Immature natural killer cell (primary cell): ENCODE results near the gene VAC14. TPM values are rescaled to one million over a fixed set of nuclear protein-coding genes. Genes with fewer than 3 reads are reported as not detected.

Source experiments
- DNase-seq, 3 donors: peaks; one replicate each; pipeline ENCODE4 v3.0.0; 2022; ENCODE audit warnings: mixed read lengths in 1 of 3
- H3K27ac Mint-ChIP-seq, 6 donors: one replicate each; pipeline ENCODE4 v1.8.0; 2020; ENCODE audit warnings: mixed read lengths in 6 of 6, mild to moderate bottlenecking in 5 of 6, inconsistent platforms in 4 of 6, moderate library complexity in 3 of 6
- H3K27me3 Mint-ChIP-seq, 3 donors: one replicate each; pipeline ENCODE4 v1.8.0; 2020 to 2021; ENCODE audit warnings: low read depth in 3 of 3, mild to moderate bottlenecking in 3 of 3, mixed read lengths in 3 of 3, moderate library complexity in 3 of 3, inconsistent platforms in 1 of 3
- H3K36me3 Mint-ChIP-seq, 3 donors: one replicate each; pipeline ENCODE4 v1.8.0; 2020; ENCODE audit warnings: mixed read lengths in 3 of 3, inconsistent platforms in 2 of 3, mild to moderate bottlenecking in 2 of 3
- H3K4me1 Mint-ChIP-seq, 2 donors: one replicate each; pipeline ENCODE4 v1.8.0; 2020; ENCODE audit warnings: inconsistent platforms in 2 of 2, mild to moderate bottlenecking in 2 of 2, mixed read lengths in 2 of 2, moderate library complexity in 1 of 2
- H3K4me3 Mint-ChIP-seq, 5 donors: one replicate each; pipeline ENCODE4 v1.8.0; 2020; ENCODE audit warnings: mild to moderate bottlenecking in 5 of 5, mixed read lengths in 5 of 5, inconsistent platforms in 3 of 5, moderate library complexity in 3 of 5
- H3K9me3 Mint-ChIP-seq, 6 donors: one replicate each; pipeline ENCODE4 v1.8.0; 2020; ENCODE audit warnings: mild to moderate bottlenecking in 6 of 6, mixed read lengths in 6 of 6, inconsistent platforms in 4 of 6, moderate library complexity in 3 of 6
- polyA plus RNA-seq, 3 donors: library from polyadenylated mRNA; unstranded; fragments of 300-500 nt; fragmentation: Illumina TruSeq; gene quantifications; one replicate each; pipeline ENCODE4 v1.2.3, GENCODE V29; 2021

VAC14 gene
- polyA plus RNA-seq, 3 donors from 2014 or later = 19.1 to 42.2 (median 28.1) TPM

- H3K4me3 Mint-ChIP-seq = no peak overlapping the region
- H3K27ac Mint-ChIP-seq = no peak overlapping the region
- H3K36me3 Mint-ChIP-seq = peaks cover 0 to 4% (median 0%) of the 10 kb centered on the region in 3 donors
- no peaks in the 10 kb centered on the region for H3K4me1 Mint-ChIP-seq
- DNase-seq = no peak
- H3K9me3 Mint-ChIP-seq = no peaks in the 10 kb centered on the region
- H3K27me3 Mint-ChIP-seq = peaks cover 0 to 8% (median 0%) of the 10 kb centered on the region in 3 donors
Measured at GRCh38 chr16:70713824-70714223, 87.1 kb downstream of the VAC14 start.

- Mint-ChIP-seq H3K4me3 (no peak overlapping the region), H3K4me1 (no peaks in the 10 kb centered on the region), H3K27me3 (peaks cover 0 to 8% (median 0%) of the 10 kb centered on the region in 3 donors), H3K27ac (no peak overlapping the region), H3K9me3 (no peaks in the 10 kb centered on the region), H3K36me3 (peaks cover 0 to 4% (median 0%) of the 10 kb centered on the region in 3 donors)
- DNase-seq = no peak
Measured at GRCh38 chr16:70713342-70713741, 87.6 kb downstream of the VAC14 start.

- H3K27ac Mint-ChIP-seq = no peak overlapping the region
- H3K36me3 Mint-ChIP-seq = peaks cover 0 to 6% (median 0%) of the 10 kb centered on the region in 3 donors
- peaks cover 0 to 8% (median 0%) of the 10 kb centered on the region in 3 donors for H3K27me3 Mint-ChIP-seq
- H3K4me1 Mint-ChIP-seq = no peaks in the 10 kb centered on the region
- no peaks in the 10 kb centered on the region for H3K9me3 Mint-ChIP-seq
- no peak for DNase-seq
- no peak overlapping the region for H3K4me3 Mint-ChIP-seq
Measured at GRCh38 chr16:70712942-70713341, 88.0 kb downstream of the VAC14 start.

GRCh38 chr16:70712359-70712758, 88.6 kb downstream of the VAC14 start:
- Mint-ChIP-seq H3K36me3 (peaks cover 0 to 7% (median 0%) of the 10 kb centered on the region in 3 donors), H3K9me3 (no peaks in the 10 kb centered on the region), H3K4me3 (no peak overlapping the region), H3K4me1 (no peaks in the 10 kb centered on the region), H3K27ac (no peak overlapping the region), H3K27me3 (peaks cover 0 to 8% (median 0%) of the 10 kb centered on the region in 3 donors)
- no peak for DNase-seq

- no peaks in the 10 kb centered on the region for H3K4me1 Mint-ChIP-seq
- no peaks in the 10 kb centered on the region for H3K9me3 Mint-ChIP-seq
- H3K36me3 Mint-ChIP-seq = peaks cover 0 to 7% (median 0%) of the 10 kb centered on the region in 3 donors
- no peak for DNase-seq
- H3K27ac Mint-ChIP-seq = no peak overlapping the region
- no peak overlapping the region for H3K4me3 Mint-ChIP-seq
- H3K27me3 Mint-ChIP-seq = peaks cover 0 to 6% (median 0%) of the 10 kb centered on the region in 3 donors
Measured at GRCh38 chr16:70711211-70712031, 89.5 kb downstream of the VAC14 start.

GRCh38 chr16:70710422-70711210, 90.3 kb downstream of the VAC14 start:
- H3K9me3 Mint-ChIP-seq = no peaks in the 10 kb centered on the region
- no peak overlapping the region for H3K4me3 Mint-ChIP-seq
- H3K27ac Mint-ChIP-seq = no peak overlapping the region
- no peaks in the 10 kb centered on the region for H3K4me1 Mint-ChIP-seq
- H3K36me3 Mint-ChIP-seq = peaks cover 0 to 7% (median 0%) of the 10 kb centered on the region in 3 donors
- no peak for DNase-seq
- peaks cover 0 to 6% (median 2%) of the 10 kb centered on the region in 3 donors for H3K27me3 Mint-ChIP-seq

- Mint-ChIP-seq H3K4me1 (no peaks in the 10 kb centered on the region), H3K27ac (no peak overlapping the region), H3K4me3 (no peak overlapping the region), H3K36me3 (peaks cover 0 to 7% (median 0%) of the 10 kb centered on the region in 3 donors), H3K9me3 (no peaks in the 10 kb centered on the region), H3K27me3 (peaks cover 0 to 6% (median 2%) of the 10 kb centered on the region in 3 donors)
- DNase-seq = no peak
Measured at GRCh38 chr16:70709942-70710341, 91.0 kb downstream of the VAC14 start.

GRCh38 chr16:70709457-70709856, 91.5 kb downstream of the VAC14 start:
- no peak for DNase-seq
- H3K4me1 Mint-ChIP-seq = no peaks in the 10 kb centered on the region
- H3K9me3 Mint-ChIP-seq = no peaks in the 10 kb centered on the region
- peaks cover 0 to 7% (median 0%) of the 10 kb centered on the region in 3 donors for H3K36me3 Mint-ChIP-seq
- no peak overlapping the region for H3K27ac Mint-ChIP-seq
- H3K27me3 Mint-ChIP-seq = peaks cover 0 to 6% (median 2%) of the 10 kb centered on the region in 3 donors
- no peak overlapping the region for H3K4me3 Mint-ChIP-seq

- Mint-ChIP-seq H3K4me1 (no peaks in the 10 kb centered on the region), H3K27me3 (peaks cover 0 to 6% (median 2%) of the 10 kb centered on the region in 3 donors), H3K36me3 (peaks cover 0 to 7% (median 0%) of the 10 kb centered on the region in 3 donors), H3K9me3 (no peaks in the 10 kb centered on the region), H3K4me3 (no peak overlapping the region), H3K27ac (no peak overlapping the region)
- no peak for DNase-seq
Measured at GRCh38 chr16:70708366-70709246, 92.4 kb downstream of the VAC14 start.

- Mint-ChIP-seq H3K4me1 (no peaks in the 10 kb centered on the region), H3K9me3 (no peaks in the 10 kb centered on the region), H3K27ac (no peak overlapping the region), H3K4me3 (no peak overlapping the region), H3K36me3 (peaks cover 0 to 7% (median 0%) of the 10 kb centered on the region in 3 donors), H3K27me3 (peaks cover 0 to 3% (median 2%) of the 10 kb centered on the region in 3 donors)
- DNase-seq = no peak
Measured at GRCh38 chr16:70706948-70707465, 94.0 kb downstream of the VAC14 start.

- Mint-ChIP-seq H3K4me3 (no peak overlapping the region), H3K9me3 (no peaks in the 10 kb centered on the region), H3K27ac (no peak overlapping the region), H3K36me3 (peaks cover 0 to 3% (median 0%) of the 10 kb centered on the region in 3 donors), H3K27me3 (peaks cover 0 to 2% (median 0%) of the 10 kb centered on the region in 3 donors), H3K4me1 (peaks cover 0 to 1% of the 10 kb centered on the region in 2 donors)
- DNase-seq = no peak
Measured at GRCh38 chr16:70705056-70705455, 95.9 kb downstream of the VAC14 start.

GRCh38 chr16:70704586-70704985, 96.4 kb downstream of the VAC14 start:
- Mint-ChIP-seq H3K27me3 (peaks cover 0 to 2% (median 0%) of the 10 kb centered on the region in 3 donors), H3K4me1 (peaks cover 0 to 1% of the 10 kb centered on the region in 2 donors)

GRCh38 chr16:70703835-70704381, 97.0 kb downstream of the VAC14 start:
- H3K9me3 Mint-ChIP-seq = no peaks in the 10 kb centered on the region
- H3K27me3 Mint-ChIP-seq = peaks cover 0 to 2% (median 0%) of the 10 kb centered on the region in 3 donors
- H3K36me3 Mint-ChIP-seq = peaks cover 0 to 3% (median 0%) of the 10 kb centered on the region in 3 donors
- no peak for DNase-seq
- peaks cover 4% of the 10 kb centered on the region in 2 donors for H3K4me1 Mint-ChIP-seq
- H3K4me3 Mint-ChIP-seq = no peak overlapping the region
- H3K27ac Mint-ChIP-seq = no peak overlapping the region

More at GRCh38 chr16:70704586-70704985, 96.4 kb downstream of the VAC14 start:
- Mint-ChIP-seq H3K9me3 (no peaks in the 10 kb centered on the region), H3K4me3 (no peak overlapping the region), H3K36me3 (peaks cover 0 to 3% (median 0%) of the 10 kb centered on the region in 3 donors), H3K27ac (no peak overlapping the region)
- DNase-seq = no peak
